Measurements from ENCODE around the gene BDP1.

DNA sequence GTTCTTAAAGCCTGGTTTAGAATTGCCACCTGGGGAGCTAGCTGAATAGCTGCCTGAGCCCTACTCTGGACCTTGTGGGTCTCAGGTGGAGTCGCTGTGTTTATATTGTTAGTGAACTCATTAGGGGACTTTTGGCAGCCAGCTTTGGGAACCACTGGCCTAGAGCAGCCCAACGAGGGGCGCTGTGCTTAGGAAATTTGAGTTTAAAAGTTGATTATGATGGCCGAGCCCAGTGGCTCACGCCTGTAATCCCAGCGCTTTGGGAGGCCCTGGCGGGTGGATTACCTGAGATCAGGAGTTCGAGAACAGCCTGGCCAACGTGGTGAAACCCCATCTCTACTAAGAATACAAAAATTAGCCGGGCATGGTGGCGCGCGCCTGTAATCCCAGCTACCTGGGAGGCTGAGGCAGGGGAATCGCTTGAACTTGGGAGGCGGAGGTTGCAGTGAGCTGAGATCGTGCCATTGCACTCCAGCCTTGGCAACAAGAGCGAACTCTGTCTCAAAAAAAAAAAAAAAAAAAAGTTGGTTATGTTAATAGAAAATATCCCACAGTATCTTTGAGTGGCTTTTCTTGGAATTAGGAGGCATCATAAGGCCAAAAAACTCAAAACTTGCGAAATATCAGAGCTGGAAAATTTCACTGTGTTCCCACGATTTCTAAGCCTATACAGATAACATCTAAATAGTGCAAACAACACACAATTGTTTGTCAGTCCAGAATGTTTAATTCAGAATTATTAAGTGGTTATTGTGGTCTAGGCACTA, 132.5 kb downstream of the BDP1 start:
- TF ChIP-seq, protein P1, sequence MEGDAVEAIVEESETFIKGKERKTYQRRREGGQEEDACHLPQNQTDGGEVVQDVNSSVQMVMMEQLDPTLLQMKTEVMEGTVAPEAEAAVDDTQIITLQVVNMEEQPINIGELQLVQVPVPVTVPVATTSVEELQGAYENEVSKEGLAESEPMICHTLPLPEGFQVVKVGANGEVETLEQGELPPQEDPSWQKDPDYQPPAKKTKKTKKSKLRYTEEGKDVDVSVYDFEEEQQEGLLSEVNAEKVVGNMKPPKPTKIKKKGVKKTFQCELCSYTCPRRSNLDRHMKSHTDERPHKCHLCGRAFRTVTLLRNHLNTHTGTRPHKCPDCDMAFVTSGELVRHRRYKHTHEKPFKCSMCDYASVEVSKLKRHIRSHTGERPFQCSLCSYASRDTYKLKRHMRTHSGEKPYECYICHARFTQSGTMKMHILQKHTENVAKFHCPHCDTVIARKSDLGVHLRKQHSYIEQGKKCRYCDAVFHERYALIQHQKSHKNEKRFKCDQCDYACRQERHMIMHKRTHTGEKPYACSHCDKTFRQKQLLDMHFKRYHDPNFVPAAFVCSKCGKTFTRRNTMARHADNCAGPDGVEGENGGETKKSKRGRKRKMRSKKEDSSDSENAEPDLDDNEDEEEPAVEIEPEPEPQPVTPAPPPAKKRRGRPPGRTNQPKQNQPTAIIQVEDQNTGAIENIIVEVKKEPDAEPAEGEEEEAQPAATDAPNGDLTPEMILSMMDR (conservative IDR thresholded peaks at IDR 0.05) = no peak
- TF ChIP-seq EZH2 (IDR thresholded peaks at IDR 0.05; ENCODE audit: low read depth) = no peak
